ENCODE data around the gene REV1. TPM values are rescaled to one million over a fixed set of nuclear protein-coding genes. Genes with fewer than 3 reads are reported as not detected.

The REV1 gene
- total RNA-seq, 2 donors from 2014 or later, result 29.7 to 37.4 TPM

- Histone ChIP-seq H3K9ac (ENCODE audit: low read depth in 2 of 2, low read length in 2 of 2) (no peak overlapping the region), H3K4me3 (no peak overlapping the region), H3K27me3 (no peaks in the 10 kb centered on the region), H3K9me3 (no peaks in the 10 kb centered on the region), H3K4me1 (no peaks in the 10 kb centered on the region), H3K27ac (no peak overlapping the region), H3K36me3 (no peaks in the 10 kb centered on the region)
- intact Hi-C loops (cut with DNase I), result no loop called here
- DNase-seq, result no peak
- no peak for TF ChIP-seq CTCF (IDR thresholded peaks at IDR 0.05)
These were observed 30.4 kb upstream of the REV1 start for GRCh38 chr2:99520195-99520594.

DNA sequence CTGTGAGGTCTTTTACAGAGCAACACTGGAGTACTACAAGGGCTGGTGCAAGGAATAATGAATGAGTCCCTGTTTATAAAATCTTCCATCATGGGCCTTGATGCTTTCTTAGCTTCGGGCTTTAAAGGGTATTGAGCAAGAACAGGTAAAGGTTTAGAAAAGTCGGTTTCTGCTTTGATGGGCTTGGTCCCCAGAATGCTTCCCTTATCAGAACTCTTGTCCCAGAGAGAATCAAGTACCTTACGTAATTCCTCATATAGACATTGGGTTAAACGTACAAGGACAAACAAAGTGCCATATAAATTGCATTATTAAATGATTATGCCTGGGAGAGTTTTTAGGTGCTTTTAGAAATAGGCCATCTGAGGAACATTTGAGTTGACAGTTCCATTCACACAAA lies 24.5 kb upstream of the REV1 start:
- no peaks in the 10 kb centered on the region for H3K36me3 ChIP-seq
- H3K27me3 ChIP-seq, result no peaks in the 10 kb centered on the region
- intact Hi-C loops (cut with DNase I), result no loop called here
- H3K4me3 ChIP-seq, result no peak overlapping the region
- no peak for DNase-seq
- H3K27ac ChIP-seq, result no peak overlapping the region
- TF ChIP-seq CTCF (IDR thresholded peaks at IDR 0.05), result no peak
- H3K9me3 ChIP-seq, result no peaks in the 10 kb centered on the region
- no peaks in the 10 kb centered on the region for H3K4me1 ChIP-seq
- no peak overlapping the region for H3K9ac ChIP-seq (ENCODE audit: low read depth in 2 of 2, low read length in 2 of 2)

DNA sequence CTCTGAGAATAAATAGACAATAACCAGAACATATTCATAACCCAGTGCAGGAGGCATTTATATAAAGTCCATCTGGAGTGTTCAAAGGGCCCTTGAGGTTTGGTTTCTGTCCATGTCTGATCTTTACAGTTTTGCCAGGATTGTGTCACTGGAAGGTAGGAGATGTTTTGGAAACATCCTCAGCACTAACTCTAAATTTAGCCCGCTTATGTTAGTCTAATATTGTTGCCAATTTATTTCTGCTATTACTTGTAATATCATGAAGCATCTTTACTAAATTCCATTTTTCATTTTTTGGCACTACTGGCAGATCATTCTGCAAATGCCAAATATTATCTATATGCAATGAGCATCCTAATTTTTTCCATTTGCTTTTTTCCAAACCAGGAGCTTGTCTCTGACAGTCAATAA lies 22.4 kb upstream of the REV1 start:
- no peak overlapping the region for H3K9ac ChIP-seq (ENCODE audit: low read depth in 2 of 2, low read length in 2 of 2)
- no peaks in the 10 kb centered on the region for H3K36me3 ChIP-seq
- intact Hi-C loops (cut with DNase I), result no loop called here
- no peaks in the 10 kb centered on the region for H3K9me3 ChIP-seq
- H3K4me1 ChIP-seq, result no peaks in the 10 kb centered on the region
- H3K27me3 ChIP-seq, result no peaks in the 10 kb centered on the region
- TF ChIP-seq CTCF (IDR thresholded peaks at IDR 0.05), result no peak
- DNase-seq, result no peak
- H3K4me3 ChIP-seq, result no peak overlapping the region
- H3K27ac ChIP-seq, result no peak overlapping the region

GRCh38 chr2:99509387-99509786 lies 19.6 kb upstream of the REV1 start:
- TF ChIP-seq CTCF (IDR thresholded peaks at IDR 0.05), result no peak
- Histone ChIP-seq H3K9ac (ENCODE audit: low read depth in 2 of 2, low read length in 2 of 2) (no peak overlapping the region), H3K27me3 (no peaks in the 10 kb centered on the region), H3K27ac (no peak overlapping the region), H3K9me3 (no peaks in the 10 kb centered on the region), H3K4me3 (no peak overlapping the region), H3K4me1 (no peaks in the 10 kb centered on the region), H3K36me3 (no peaks in the 10 kb centered on the region)
- intact Hi-C loops (cut with DNase I), result no loop called here
- no peak for DNase-seq

DNA sequence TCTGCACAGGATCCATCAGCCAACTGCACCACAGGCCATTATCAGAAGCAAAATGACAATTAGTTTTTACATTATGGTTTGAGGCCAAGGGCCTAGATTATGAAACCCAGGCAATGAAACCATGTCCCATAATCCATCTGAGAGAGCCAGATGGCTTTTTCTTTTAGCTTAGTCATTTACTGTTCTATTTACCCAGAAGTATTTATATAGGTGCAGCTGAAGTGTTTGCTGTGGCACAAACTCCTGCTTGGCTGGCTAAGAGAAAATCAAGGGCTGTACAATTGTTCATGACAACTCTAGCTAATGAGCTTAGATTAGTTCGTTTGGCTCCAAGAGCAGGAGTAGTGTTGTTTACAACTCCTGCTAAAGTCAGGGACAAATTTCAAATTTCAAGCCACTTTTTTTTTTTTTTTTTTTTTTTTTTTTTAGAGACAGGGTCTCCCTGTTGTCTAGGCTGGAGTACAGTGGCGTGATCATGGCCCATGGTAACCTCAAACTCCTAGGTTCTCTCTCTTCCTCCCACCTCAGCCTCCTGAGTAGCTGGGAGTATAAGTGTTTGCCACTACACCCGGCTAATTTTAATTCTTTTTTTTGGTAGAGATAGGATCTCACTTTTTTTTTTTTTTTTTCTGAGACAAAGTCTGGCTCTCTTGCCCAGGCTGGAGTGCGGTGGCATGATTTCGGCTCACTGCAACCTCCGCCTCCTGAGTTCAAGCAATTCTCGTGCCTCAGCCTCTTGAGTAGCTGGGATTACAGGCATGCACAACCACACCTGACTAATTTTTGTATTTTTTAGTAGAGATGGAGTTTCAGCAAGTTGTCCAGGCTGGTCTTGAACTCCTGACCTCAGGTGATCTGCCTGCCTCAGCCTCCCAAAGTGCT lies 18.4 kb upstream of the REV1 start:
- Histone ChIP-seq H3K27ac (no peak overlapping the region), H3K4me1 (no peaks in the 10 kb centered on the region), H3K4me3 (no peak overlapping the region), H3K36me3 (no peaks in the 10 kb centered on the region), H3K9ac (ENCODE audit: low read depth in 2 of 2, low read length in 2 of 2) (no peak overlapping the region), H3K27me3 (no peaks in the 10 kb centered on the region), H3K9me3 (no peaks in the 10 kb centered on the region)
- intact Hi-C loops (cut with DNase I), result no loop called here
- no peak for TF ChIP-seq CTCF (IDR thresholded peaks at IDR 0.05)
- no peak for DNase-seq
